ENCODE data around the gene ITPR2. TPM values are rescaled to one million over a fixed set of nuclear protein-coding genes. Genes with fewer than 3 reads are reported as not detected.

Gene ITPR2
- total and polyA plus RNA-seq, 2 of the 13 experiments (the other 11 are each of a cell fraction or from before 2014, with no cell fraction given) = 31.9 to 81.9 TPM

- TF ChIP-seq ZNF687 (CRISPR knock-in tag; IDR thresholded peaks at IDR 0.05) (peak; percentile 5; the same call in 1 of the 2 replicates), HNRNPK (IDR thresholded peaks at IDR 0.05; ENCODE audit: low read depth, low read length, poor library complexity, severe bottlenecking) (peak; percentile 35), ZNF562 (CRISPR knock-in tag; IDR thresholded peaks at IDR 0.05; ENCODE audit: borderline replicate concordance) (no peak), ZBTB44 (CRISPR knock-in tag; IDR thresholded peaks at IDR 0.05) (no peak), CSRNP2 (CRISPR knock-in tag; conservative IDR thresholded peaks at IDR 0.05; ENCODE audit: low read depth) (no peak), PITX1 (CRISPR knock-in tag; IDR thresholded peaks at IDR 0.05) (no peak), ZBTB42 (CRISPR knock-in tag; IDR thresholded peaks at IDR 0.05) (no peak), HHEX (CRISPR knock-in tag; IDR thresholded peaks at IDR 0.05) (no peak), ONECUT2 (CRISPR knock-in tag; IDR thresholded peaks at IDR 0.05) (no peak), ZBTB38 (CRISPR knock-in tag; IDR thresholded peaks at IDR 0.05) (peak; percentile 1; the same call in 1 of the 2 replicates), ZNF567 (CRISPR knock-in tag; IDR thresholded peaks at IDR 0.05; ENCODE audit: borderline replicate concordance) (no peak), TCF12 (IDR thresholded peaks at IDR 0.05) (no peak), TCF12 (CRISPR knock-in tag; IDR thresholded peaks at IDR 0.05) (no peak), BRD4 (CRISPR knock-in tag; IDR thresholded peaks at IDR 0.05) (no peak), ZNF512 (CRISPR knock-in tag; IDR thresholded peaks at IDR 0.05) (peak; percentile 92), ZNF570 (CRISPR knock-in tag; IDR thresholded peaks at IDR 0.05; ENCODE audit: borderline replicate concordance) (no peak)
- TF ChIP-seq, protein P1, sequence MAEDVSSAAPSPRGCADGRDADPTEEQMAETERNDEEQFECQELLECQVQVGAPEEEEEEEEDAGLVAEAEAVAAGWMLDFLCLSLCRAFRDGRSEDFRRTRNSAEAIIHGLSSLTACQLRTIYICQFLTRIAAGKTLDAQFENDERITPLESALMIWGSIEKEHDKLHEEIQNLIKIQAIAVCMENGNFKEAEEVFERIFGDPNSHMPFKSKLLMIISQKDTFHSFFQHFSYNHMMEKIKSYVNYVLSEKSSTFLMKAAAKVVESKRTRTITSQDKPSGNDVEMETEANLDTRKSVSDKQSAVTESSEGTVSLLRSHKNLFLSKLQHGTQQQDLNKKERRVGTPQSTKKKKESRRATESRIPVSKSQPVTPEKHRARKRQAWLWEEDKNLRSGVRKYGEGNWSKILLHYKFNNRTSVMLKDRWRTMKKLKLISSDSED (CRISPR knock-in tag; IDR thresholded peaks at IDR 0.05) = no peak
- TF ChIP-seq, protein P2, sequence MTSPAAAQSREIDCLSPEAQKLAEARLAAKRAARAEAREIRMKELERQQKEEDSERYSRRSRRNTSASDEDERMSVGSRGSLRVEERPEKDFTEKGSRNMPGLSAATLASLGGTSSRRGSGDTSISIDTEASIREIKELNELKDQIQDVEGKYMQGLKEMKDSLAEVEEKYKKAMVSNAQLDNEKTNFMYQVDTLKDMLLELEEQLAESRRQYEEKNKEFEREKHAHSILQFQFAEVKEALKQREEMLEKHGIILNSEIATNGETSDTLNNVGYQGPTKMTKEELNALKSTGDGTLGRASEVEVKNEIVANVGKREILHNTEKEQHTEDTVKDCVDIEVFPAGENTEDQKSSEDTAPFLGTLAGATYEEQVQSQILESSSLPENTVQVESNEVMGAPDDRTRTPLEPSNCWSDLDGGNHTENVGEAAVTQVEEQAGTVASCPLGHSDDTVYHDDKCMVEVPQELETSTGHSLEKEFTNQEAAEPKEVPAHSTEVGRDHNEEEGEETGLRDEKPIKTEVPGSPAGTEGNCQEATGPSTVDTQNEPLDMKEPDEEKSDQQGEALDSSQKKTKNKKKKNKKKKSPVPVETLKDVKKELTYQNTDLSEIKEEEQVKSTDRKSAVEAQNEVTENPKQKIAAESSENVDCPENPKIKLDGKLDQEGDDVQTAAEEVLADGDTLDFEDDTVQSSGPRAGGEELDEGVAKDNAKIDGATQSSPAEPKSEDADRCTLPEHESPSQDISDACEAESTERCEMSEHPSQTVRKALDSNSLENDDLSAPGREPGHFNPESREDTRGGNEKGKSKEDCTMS (CRISPR knock-in tag; conservative IDR thresholded peaks at IDR 0.05) = no peak
Observed at GRCh38 chr12:26735249-26735639, 97.8 kb downstream of the ITPR2 start (continued).
